ENCODE measurements around the gene DSCAML1.

The DSCAML1 gene

GRCh38 chr11:117681438-117681837, 115.6 kb downstream of the DSCAML1 start:
- no peaks in the 10 kb centered on the region for H3K9me3 Mint-ChIP-seq
- ATAC-seq, result no peak
- H3K4me3 Mint-ChIP-seq, result no peak overlapping the region
- H3K27ac Mint-ChIP-seq, result no peak overlapping the region
- H3K4me1 Mint-ChIP-seq, result no peaks in the 10 kb centered on the region
- H3K27me3 Mint-ChIP-seq, result peaks cover 39% of the 10 kb centered on the region
- H3K36me3 Mint-ChIP-seq, result no peaks in the 10 kb centered on the region

GRCh38 chr11:117679461-117679860, 117.6 kb downstream of the DSCAML1 start:
- no peaks in the 10 kb centered on the region for H3K9me3 Mint-ChIP-seq
- no peaks in the 10 kb centered on the region for H3K36me3 Mint-ChIP-seq
- no peak for ATAC-seq
- H3K4me3 Mint-ChIP-seq, result no peak overlapping the region
- no peaks in the 10 kb centered on the region for H3K4me1 Mint-ChIP-seq
- H3K27ac Mint-ChIP-seq, result no peak overlapping the region
- H3K27me3 Mint-ChIP-seq, result peaks cover 54% of the 10 kb centered on the region

GRCh38 chr11:117678658-117679406, 118.2 kb downstream of the DSCAML1 start:
- Mint-ChIP-seq H3K4me3 (no peak overlapping the region), H3K27ac (no peak overlapping the region), H3K4me1 (no peaks in the 10 kb centered on the region), H3K9me3 (no peaks in the 10 kb centered on the region), H3K36me3 (no peaks in the 10 kb centered on the region), H3K27me3 (peaks cover 60% of the 10 kb centered on the region)
- peak; percentile 28 for ATAC-seq

- Mint-ChIP-seq H3K27ac (no peak overlapping the region), H3K36me3 (no peaks in the 10 kb centered on the region), H3K27me3 (peaks cover 67% of the 10 kb centered on the region), H3K9me3 (no peaks in the 10 kb centered on the region), H3K4me1 (no peaks in the 10 kb centered on the region), H3K4me3 (no peak overlapping the region)
- ATAC-seq, result no peak
Observed at GRCh38 chr11:117677729-117678310, 119.2 kb downstream of the DSCAML1 start.

- Mint-ChIP-seq H3K36me3 (no peaks in the 10 kb centered on the region), H3K27ac (no peak overlapping the region), H3K27me3 (peaks cover 58% of the 10 kb centered on the region), H3K9me3 (no peaks in the 10 kb centered on the region), H3K4me1 (no peaks in the 10 kb centered on the region), H3K4me3 (no peak overlapping the region)
- no peak for ATAC-seq
Observed at GRCh38 chr11:117676501-117676900, 120.5 kb downstream of the DSCAML1 start.

GRCh38 chr11:117673602-117674001, 123.4 kb downstream of the DSCAML1 start:
- H3K4me1 Mint-ChIP-seq, result no peaks in the 10 kb centered on the region
- ATAC-seq, result no peak
- no peak overlapping the region for H3K4me3 Mint-ChIP-seq
- H3K27ac Mint-ChIP-seq, result no peak overlapping the region
- H3K27me3 Mint-ChIP-seq, result peaks cover 49% of the 10 kb centered on the region
- no peaks in the 10 kb centered on the region for H3K9me3 Mint-ChIP-seq
- H3K36me3 Mint-ChIP-seq, result no peaks in the 10 kb centered on the region

GRCh38 chr11:117671370-117671769, 125.6 kb downstream of the DSCAML1 start:
- H3K27ac Mint-ChIP-seq, result no peak overlapping the region
- peaks cover 41% of the 10 kb centered on the region for H3K27me3 Mint-ChIP-seq
- no peaks in the 10 kb centered on the region for H3K9me3 Mint-ChIP-seq
- no peaks in the 10 kb centered on the region for H3K36me3 Mint-ChIP-seq
- ATAC-seq, result no peak
- H3K4me3 Mint-ChIP-seq, result no peak overlapping the region
- no peaks in the 10 kb centered on the region for H3K4me1 Mint-ChIP-seq

- Mint-ChIP-seq H3K9me3 (no peaks in the 10 kb centered on the region), H3K4me3 (no peak overlapping the region), H3K27ac (no peak overlapping the region), H3K36me3 (no peaks in the 10 kb centered on the region), H3K27me3 (peaks cover 41% of the 10 kb centered on the region), H3K4me1 (no peaks in the 10 kb centered on the region)
- ATAC-seq, result no peak
Observed at GRCh38 chr11:117670924-117671323, 126.1 kb downstream of the DSCAML1 start.

GRCh38 chr11:117670443-117670842, 126.6 kb downstream of the DSCAML1 start:
- no peaks in the 10 kb centered on the region for H3K9me3 Mint-ChIP-seq
- H3K27ac Mint-ChIP-seq, result no peak overlapping the region
- peaks cover 38% of the 10 kb centered on the region for H3K27me3 Mint-ChIP-seq
- H3K4me1 Mint-ChIP-seq, result no peaks in the 10 kb centered on the region
- H3K4me3 Mint-ChIP-seq, result no peak overlapping the region
- no peaks in the 10 kb centered on the region for H3K36me3 Mint-ChIP-seq
- ATAC-seq, result no peak

GRCh38 chr11:117669616-117670015, 127.4 kb downstream of the DSCAML1 start:
- Mint-ChIP-seq H3K4me1 (no peaks in the 10 kb centered on the region), H3K27me3 (peaks cover 34% of the 10 kb centered on the region), H3K36me3 (no peaks in the 10 kb centered on the region), H3K9me3 (no peaks in the 10 kb centered on the region), H3K27ac (no peak overlapping the region), H3K4me3 (no peak overlapping the region)
- no peak for ATAC-seq

GRCh38 chr11:117669062-117669461, 128.0 kb downstream of the DSCAML1 start:
- H3K36me3 Mint-ChIP-seq, result no peaks in the 10 kb centered on the region
- no peaks in the 10 kb centered on the region for H3K4me1 Mint-ChIP-seq
- H3K27ac Mint-ChIP-seq, result no peak overlapping the region
- peaks cover 30% of the 10 kb centered on the region for H3K27me3 Mint-ChIP-seq
- H3K9me3 Mint-ChIP-seq, result no peaks in the 10 kb centered on the region
- no peak overlapping the region for H3K4me3 Mint-ChIP-seq
- no peak for ATAC-seq

- no peak for ATAC-seq
- H3K27ac Mint-ChIP-seq, result no peak overlapping the region
- peaks cover 30% of the 10 kb centered on the region for H3K27me3 Mint-ChIP-seq
- no peaks in the 10 kb centered on the region for H3K4me1 Mint-ChIP-seq
- H3K4me3 Mint-ChIP-seq, result no peak overlapping the region
- no peaks in the 10 kb centered on the region for H3K36me3 Mint-ChIP-seq
- no peaks in the 10 kb centered on the region for H3K9me3 Mint-ChIP-seq
Observed at GRCh38 chr11:117668321-117668751, 128.7 kb downstream of the DSCAML1 start.

GRCh38 chr11:117664897-117665296, 132.1 kb downstream of the DSCAML1 start:
- H3K27ac Mint-ChIP-seq, result no peak overlapping the region
- no peaks in the 10 kb centered on the region for H3K36me3 Mint-ChIP-seq

GRCh38 chr11:117663821-117664220, 133.2 kb downstream of the DSCAML1 start:
- H3K27ac Mint-ChIP-seq, result no peak overlapping the region
- no peaks in the 10 kb centered on the region for H3K4me1 Mint-ChIP-seq
- H3K4me3 Mint-ChIP-seq, result no peak overlapping the region
- ATAC-seq, result no peak
- no peaks in the 10 kb centered on the region for H3K36me3 Mint-ChIP-seq
- peaks cover 35% of the 10 kb centered on the region for H3K27me3 Mint-ChIP-seq
- no peaks in the 10 kb centered on the region for H3K9me3 Mint-ChIP-seq

More at GRCh38 chr11:117664897-117665296, 132.1 kb downstream of the DSCAML1 start:
- no peak for ATAC-seq
- H3K9me3 Mint-ChIP-seq, result no peaks in the 10 kb centered on the region
- H3K4me1 Mint-ChIP-seq, result no peaks in the 10 kb centered on the region
- H3K27me3 Mint-ChIP-seq, result peaks cover 35% of the 10 kb centered on the region
- H3K4me3 Mint-ChIP-seq, result no peak overlapping the region

- no peak overlapping the region for H3K27ac Mint-ChIP-seq
- H3K27me3 Mint-ChIP-seq, result peaks cover 35% of the 10 kb centered on the region
- H3K36me3 Mint-ChIP-seq, result no peaks in the 10 kb centered on the region
Observed at GRCh38 chr11:117663414-117663813, 133.6 kb downstream of the DSCAML1 start.

GRCh38 chr11:117662671-117663269, 134.2 kb downstream of the DSCAML1 start:
- no peaks in the 10 kb centered on the region for H3K36me3 Mint-ChIP-seq
- no peak overlapping the region for H3K4me3 Mint-ChIP-seq
- H3K9me3 Mint-ChIP-seq, result no peaks in the 10 kb centered on the region

More at GRCh38 chr11:117663414-117663813, 133.6 kb downstream of the DSCAML1 start:
- ATAC-seq, result no peak
- no peak overlapping the region for H3K4me3 Mint-ChIP-seq
- no peaks in the 10 kb centered on the region for H3K4me1 Mint-ChIP-seq
- H3K9me3 Mint-ChIP-seq, result no peaks in the 10 kb centered on the region

More at GRCh38 chr11:117662671-117663269, 134.2 kb downstream of the DSCAML1 start:
- H3K27me3 Mint-ChIP-seq, result peaks cover 33% of the 10 kb centered on the region
- no peaks in the 10 kb centered on the region for H3K4me1 Mint-ChIP-seq
- no peak overlapping the region for H3K27ac Mint-ChIP-seq
- no peak for ATAC-seq
